A549 (cell line): Measurements from ENCODE around the gene SLC35G1. TPM values are rescaled to one million over a fixed set of nuclear protein-coding genes. Genes with fewer than 3 reads are reported as not detected.
A peak's percentile ranks its signal among the peaks of the same experiment; 100 is the strongest.

Source experiments
- ATAC-seq, 2 experiments: fragments of 200-7000 bp in 1 of 2; fragments of >200 bp in 1 of 2; cut with Nextera tagmentation in 1 of 2; cut with Tn5 transposase in 1 of 2; 3 replicates each; pipeline versions ENCODE4 v1.8.0 to v1.9.1; 2018 to 2020; ENCODE audit warnings: mild to moderate bottlenecking in 1 of 2, moderate library complexity in 1 of 2
- CTCF ChIA-PET: fragments of 300-600 bp; sonication (Branson Sonifier 250); formaldehyde crosslinking; extraction: SDS; loops from one replicate; lab custom pipeline; 2021; ENCODE audit warnings: antibody characterized with exemption, inconsistent platforms; lab: Yijun Ruan, JAX
- POLR2A ChIA-PET: fragments of 350-600 bp; formaldehyde crosslinking; extraction: SDS; loops from one replicate; lab custom pipeline; 2021; ENCODE audit warnings: antibody characterized with exemption, inconsistent platforms; lab: Yijun Ruan, JAX
- DNase-seq, 2 experiments: peaks; one replicate each; pipeline versions ENCODE4 v3.0.0 to v3.0.0-alpha.2; 2011 to 2016; ENCODE audit warnings: low read depth in 1 of 2, low spot score in 1 of 2
- FAIRE-seq: peaks from 2 replicates; lab custom pipeline; 2011; peaks lifted over from hg19 to GRCh38; lab: Jason Lieb, UNC
- H3K27ac ChIP-seq, 2 experiments: fragments of >200 bp; sonication (Bioruptor Twin); formaldehyde crosslinking; 3 replicates each; pipeline ENCODE4 v1.5.1; 2016 to 2017
- H3K4me1 ChIP-seq: fragments of >200 bp; sonication (Bioruptor Twin); formaldehyde crosslinking; 3 replicates; pipeline ENCODE4 v1.6.1; 2016
- H3K4me2 ChIP-seq: fragments of >200 bp; sonication (Bioruptor Twin); formaldehyde crosslinking; 3 replicates; pipeline ENCODE4 v1.6.1; 2016
- H3K4me3 ChIP-seq: fragments of >200 bp; sonication (Bioruptor Twin); formaldehyde crosslinking; 3 replicates; pipeline ENCODE4 v1.5.1; 2016
- H3K9me3 ChIP-seq: fragments of >200 bp; sonication (Bioruptor Twin); formaldehyde crosslinking; 3 replicates; pipeline ENCODE4 v1.6.1; 2016
- ATOH8 ChIP-seq: fragments of 250-450 bp; sonication (Bioruptor Pico); IDR thresholded peaks from 2 replicates; pipeline ENCODE4 v1.5.0; 2020; ENCODE audit warnings: low read depth, mild to moderate bottlenecking, moderate library complexity
- CTCF ChIP-seq: fragments of >200 bp; sonication (Bioruptor Twin); formaldehyde crosslinking; IDR thresholded peaks from 3 replicates; pipeline ENCODE4 v1.5.1; 2016
- EHF ChIP-seq: fragments of 250-450 bp; sonication (Bioruptor Pico); IDR thresholded peaks from 2 replicates; pipeline ENCODE4 v1.5.0; 2020; ENCODE audit warnings: mild to moderate bottlenecking
- EP300 ChIP-seq, 2 experiments: fragments of >200 bp; sonication (Bioruptor Twin); formaldehyde crosslinking; IDR thresholded peaks; 2 replicates in 1 of 2; 3 replicates in 1 of 2; pipeline ENCODE4 v1.6.1; 2016 to 2017
- ESRRA ChIP-seq: fragments of 150-350 bp; IDR thresholded peaks from 2 replicates; pipeline ENCODE4 v1.6.1; 2014; ENCODE audit warnings: mild to moderate bottlenecking, low read length, borderline replicate concordance
- FOSB ChIP-seq: fragments of 250-450 bp; sonication (Bioruptor Pico); IDR thresholded peaks from 2 replicates; pipeline ENCODE4 v1.5.0; 2020; ENCODE audit warnings: mild to moderate bottlenecking, moderate library complexity
- FOXS1 ChIP-seq: fragments of 250-450 bp; sonication (Bioruptor Pico); IDR thresholded peaks from 2 replicates; pipeline ENCODE4 v1.5.0; 2020; ENCODE audit warnings: mild to moderate bottlenecking, moderate library complexity
- GATA3 ChIP-seq: IDR thresholded peaks from 2 replicates; pipeline ENCODE4 v1.6.1; 2012; ENCODE audit warnings: borderline replicate concordance
- HES2 ChIP-seq: fragments of >200 bp; sonication (Bioruptor Twin); formaldehyde crosslinking; IDR thresholded peaks from 2 replicates; pipeline ENCODE4 v1.6.1; 2016
- HMGXB4 ChIP-seq: fragments of 250-450 bp; sonication (Bioruptor Pico); IDR thresholded peaks from 2 replicates; pipeline ENCODE4 v1.5.0; 2021; ENCODE audit warnings: mild to moderate bottlenecking, moderate library complexity, borderline replicate concordance
- HOXB13 ChIP-seq: fragments of 250-450 bp; sonication (Bioruptor Pico); IDR thresholded peaks from 2 replicates; pipeline ENCODE4 v1.5.0; 2020; ENCODE audit warnings: low read depth, mild to moderate bottlenecking, moderate library complexity
- HOXB5 ChIP-seq: fragments of 250-450 bp; sonication (Bioruptor Pico); IDR thresholded peaks from 2 replicates; pipeline ENCODE4 v1.5.0; 2020; ENCODE audit warnings: mild to moderate bottlenecking, moderate library complexity
- JUN ChIP-seq, 2 experiments: fragments of >200 bp; sonication (Bioruptor Twin); formaldehyde crosslinking; IDR thresholded peaks; 2 replicates in 1 of 2; 3 replicates in 1 of 2; pipeline ENCODE4 v1.6.1; 2016 to 2017
- KDM1A ChIP-seq: fragments of 200-600 bp; sonication (generic); IDR thresholded peaks from 2 replicates; pipeline ENCODE4 v1.6.1; 2016; ENCODE audit warnings: low read depth, mild to moderate bottlenecking
- MAFK ChIP-seq: fragments of 450-650 bp; IDR thresholded peaks from 2 replicates; pipeline ENCODE4 v1.6.1; 2014; ENCODE audit not compliant: partially characterized antibody
- NPAS2 ChIP-seq: fragments of 250-450 bp; sonication (Bioruptor Pico); IDR thresholded peaks from 2 replicates; pipeline ENCODE4 v1.8.0; 2022; ENCODE audit warnings: mild to moderate bottlenecking, moderate library complexity, borderline replicate concordance
- PBX3 ChIP-seq: IDR thresholded peaks from 2 replicates; pipeline ENCODE4 v1.6.1; 2012
- POLR2AphosphoS2 ChIP-seq: conservative IDR thresholded peaks from 2 replicates; pipeline ENCODE4 v1.6.1; 2012; ENCODE audit warnings: low read length, improper control_type of control experiment, inconsistent platforms
- RNF2 ChIP-seq: fragments of 200-600 bp; sonication (generic); IDR thresholded peaks from 2 replicates; pipeline ENCODE4 v1.6.1; 2016; ENCODE audit warnings: low read depth, mild to moderate bottlenecking, antibody characterized with exemption, moderate library complexity, borderline replicate concordance
- ZC3H11A ChIP-seq: fragments of 450-650 bp; IDR thresholded peaks from 2 replicates; pipeline ENCODE4 v1.6.1; 2014; ENCODE audit warnings: antibody characterized with exemption, mild to moderate bottlenecking
- ZFP36 ChIP-seq: fragments of 450-650 bp; IDR thresholded peaks from 2 replicates; pipeline ENCODE4 v1.6.1; 2014; ENCODE audit warnings: borderline replicate concordance; ENCODE audit not compliant: partially characterized antibody
- ZSCAN20 ChIP-seq: fragments of 250-450 bp; sonication (Bioruptor Pico); IDR thresholded peaks from 2 replicates; pipeline ENCODE4 v1.8.0; 2022; ENCODE audit warnings: mild to moderate bottlenecking, moderate library complexity
- WGBS: methylation state at CpG from one replicate; pipeline ENCODE4 v1.1.6; 2017; ENCODE audit errors: missing lambda C conversion rate; 5-methylcytosine and 5-hydroxymethylcytosine counted together
- polyA plus RNA-seq, 4 experiments: library from polyadenylated mRNA; depleted of rRNA in 3 of 4; stranded (reverse); fragments of >200 nt; fragmentation: RNase III in 1 of 4; extraction: RNeasy Plus Mini Kit Qiagen cat#74134 plus additional on column Dnase treatment in 1 of 4; gene quantifications; 2 replicates in 3 of 4; 3 replicates in 1 of 4; pipeline ENCODE4 v1.2.3, GENCODE V29; 2011 to 2017
- TF ChIP-seq, protein P1 (sequence below): fragments of >200 bp; sonication (Bioruptor Twin); formaldehyde crosslinking; IDR thresholded peaks from 3 replicates; pipeline ENCODE4 v1.6.1; 2016
- TF ChIP-seq, protein P2 (sequence below): fragments of 150-350 bp; IDR thresholded peaks from 2 replicates; pipeline ENCODE4 v1.6.1; 2014; ENCODE audit warnings: low read depth, mild to moderate bottlenecking, low read length

SLC35G1 gene
- polyA plus RNA-seq, 2 of the 4 experiments (the other 2 are of a cell fraction): 13.0 to 16.8 TPM

- ChIA-PET CTCF (interaction anchor here (0.8 to 1.1 kb wide), 2 partner anchors 9 to 446 kb away, joined by 3 read pairs; no protein-coding TSS in a partner anchor), POLR2A (no interaction called here)
- DNase-seq (no peak), ATAC-seq (no peak), FAIRE-seq (peak; percentile 43)
- Histone ChIP-seq H3K4me2 (no peak overlapping the region), H3K27ac (peak overlapping the region in 1 of 2 experiments; percentile 78; a peak in 2 of 6 replicates), H3K4me3 (no peak overlapping the region), H3K4me1 (peaks cover 15% of the 10 kb centered on the region), H3K9me3 (no peaks in the 10 kb centered on the region)
- TF ChIP-seq HOXB13 (CRISPR knock-in tag): no peak
- TF ChIP-seq ATOH8 (CRISPR knock-in tag): no peak
- TF ChIP-seq ZFP36: no peak
- TF ChIP-seq ZC3H11A: no peak
- TF ChIP-seq, protein P1, sequence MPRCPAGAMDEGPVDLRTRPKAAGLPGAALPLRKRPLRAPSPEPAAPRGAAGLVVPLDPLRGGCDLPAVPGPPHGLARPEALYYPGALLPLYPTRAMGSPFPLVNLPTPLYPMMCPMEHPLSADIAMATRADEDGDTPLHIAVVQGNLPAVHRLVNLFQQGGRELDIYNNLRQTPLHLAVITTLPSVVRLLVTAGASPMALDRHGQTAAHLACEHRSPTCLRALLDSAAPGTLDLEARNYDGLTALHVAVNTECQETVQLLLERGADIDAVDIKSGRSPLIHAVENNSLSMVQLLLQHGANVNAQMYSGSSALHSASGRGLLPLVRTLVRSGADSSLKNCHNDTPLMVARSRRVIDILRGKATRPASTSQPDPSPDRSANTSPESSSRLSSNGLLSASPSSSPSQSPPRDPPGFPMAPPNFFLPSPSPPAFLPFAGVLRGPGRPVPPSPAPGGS: no peak
- TF ChIP-seq JUN (IDR thresholded peaks at IDR 0.05): no peak
- TF ChIP-seq EHF (CRISPR knock-in tag): no peak
- no peak for TF ChIP-seq HOXB5
- no peak for TF ChIP-seq FOXS1 (CRISPR knock-in tag)
- no peak for TF ChIP-seq NPAS2 (CRISPR knock-in tag)
- TF ChIP-seq, protein P2, sequence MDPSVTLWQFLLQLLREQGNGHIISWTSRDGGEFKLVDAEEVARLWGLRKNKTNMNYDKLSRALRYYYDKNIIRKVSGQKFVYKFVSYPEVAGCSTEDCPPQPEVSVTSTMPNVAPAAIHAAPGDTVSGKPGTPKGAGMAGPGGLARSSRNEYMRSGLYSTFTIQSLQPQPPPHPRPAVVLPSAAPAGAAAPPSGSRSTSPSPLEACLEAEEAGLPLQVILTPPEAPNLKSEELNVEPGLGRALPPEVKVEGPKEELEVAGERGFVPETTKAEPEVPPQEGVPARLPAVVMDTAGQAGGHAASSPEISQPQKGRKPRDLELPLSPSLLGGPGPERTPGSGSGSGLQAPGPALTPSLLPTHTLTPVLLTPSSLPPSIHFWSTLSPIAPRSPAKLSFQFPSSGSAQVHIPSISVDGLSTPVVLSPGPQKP: no peak
- TF ChIP-seq HMGXB4 (CRISPR knock-in tag): no peak
- TF ChIP-seq MAFK: no peak
- 76% methylated on average over 3 of the region's 3 CpGs for WGBS
Measured at GRCh38 chr10:93874309-93875031, 19.3 kb upstream of the SLC35G1 start.

DNA sequence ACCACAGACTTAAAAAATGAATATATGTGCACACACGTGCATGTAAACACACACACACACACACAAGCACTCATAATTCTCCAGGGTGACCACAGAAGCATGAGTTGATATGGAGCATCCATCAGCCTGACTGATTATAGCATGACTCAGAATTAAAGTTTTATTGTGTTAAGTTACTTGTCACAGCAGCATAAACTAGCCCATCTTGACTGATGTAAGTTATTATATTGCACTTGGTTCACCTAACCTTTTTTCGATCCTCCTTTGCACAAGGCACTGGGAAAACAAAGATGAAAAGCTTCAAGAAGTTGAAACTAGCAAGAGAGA, 18.8 kb upstream of the SLC35G1 start:
- peaks cover 15% of the 10 kb centered on the region for H3K4me1 ChIP-seq
- H3K9me3 ChIP-seq: no peaks in the 10 kb centered on the region
- 84% methylated on average over 2 of the region's 2 CpGs for WGBS
- H3K27ac ChIP-seq: no peak overlapping the region
- ChIA-PET POLR2A (no interaction called here), CTCF (no interaction called here)
- H3K4me3 ChIP-seq: no peak overlapping the region
- TF ChIP-seq PBX3 (no peak), EP300 (IDR thresholded peaks at IDR 0.05) (no peak), ZSCAN20 (CRISPR knock-in tag) (no peak), GATA3 (no peak), HMGXB4 (CRISPR knock-in tag) (no peak), EHF (CRISPR knock-in tag) (no peak), HOXB13 (CRISPR knock-in tag) (no peak), MAFK (no peak), KDM1A (no peak), POLR2AphosphoS2 (no peak), ESRRA (no peak), RNF2 (no peak), HES2 (no peak), CTCF (no peak), FOSB (CRISPR knock-in tag) (no peak)
- no peak for DNase-seq
- no peak for ATAC-seq
- no peak for FAIRE-seq
- no peak overlapping the region for H3K4me2 ChIP-seq
